Lung microvascular endothelial cell (primary cell): ENCODE measurements around the gene TREML4. TPM values are rescaled to one million over a fixed set of nuclear protein-coding genes. Genes with fewer than 3 reads are reported as not detected.

Experiments used
- DNase-seq, 2 donors: peaks; one replicate each; pipeline versions ENCODE4 v3.0.0 to v3.0.0-alpha.2; 2010; ENCODE audit warnings: low read depth in 2 of 2
- total RNA-seq: library from RNA; depleted of rRNA; stranded (reverse); fragments of >200 nt; gene quantifications from 2 replicates; pipeline ENCODE4 v1.2.1, GENCODE V29; 2014

The TREML4 gene
- total RNA-seq, 1 donor from 2014 or later: not detected

GRCh38 chr6:41284726-41285125 is 56.6 kb downstream of the TREML4 start:
- DNase-seq: no peak

- DNase-seq: peak in 1 of 2 donors; percentile 30
Measured at GRCh38 chr6:41286544-41287346, 58.6 kb downstream of the TREML4 start, which contains the start of gene TREM1. TSS of gene TREM1 (minus strand) at chr6:41286682. CDS start at chr6:41286655, 27 bp downstream.

GRCh38 chr6:41288030-41288753 is 60.0 kb downstream of the TREML4 start:
- DNase-seq: no peak

Other genes with a start within 250 kb of the TREML4 start
- under 0.01 TPM in 2 replicates for gene UNC5CL, start 189.1 kb upstream of the TREML4 start, total RNA-seq
- not detected in 2 replicates for gene TSPO2, start 185.9 kb upstream of the TREML4 start, total RNA-seq
- gene APOBEC2, start 175.1 kb upstream of the TREML4 start, total RNA-seq: not detected in 2 replicates
- gene OARD1, start 156.0 kb upstream of the TREML4 start, total RNA-seq: 8.5 TPM in 2 replicates
- gene NFYA, start 155.4 kb upstream of the TREML4 start, total RNA-seq: 10.7 and 10.9 TPM in 2 replicates
- gene TREML1, start 74.0 kb upstream of the TREML4 start, total RNA-seq: not detected in 2 replicates
- gene TREM2, start 65.2 kb upstream of the TREML4 start, total RNA-seq: not detected in 2 replicates
- not detected in 2 replicates for gene TREML2, start 27.2 kb upstream of the TREML4 start, total RNA-seq
- not detected in 2 replicates for gene TREM1, start 58.3 kb downstream of the TREML4 start, total RNA-seq
- gene NCR2, start 107.3 kb downstream of the TREML4 start, total RNA-seq: not detected in 2 replicates